Measurements from ENCODE around the gene RNASE8. TPM values are rescaled to one million over a fixed set of nuclear protein-coding genes. Genes with fewer than 3 reads are reported as not detected.

Gene RNASE8
- total and polyA plus RNA-seq, 10 of the 15 experiments (the other 5 are each of a cell fraction or from before 2014, with no cell fraction given) = not detected

- DNase-seq (ENCODE audit: low read depth, low spot score) = no peak
- no peak overlapping the region for H2AFZ ChIP-seq (ENCODE audit: control insufficient read depth, low read depth, low read length)
- no peak overlapping the region for H3K4me3 ChIP-seq
- H3K9me3 ChIP-seq (replicated peaks; ENCODE audit: control insufficient read depth, insufficient read depth, low read length) = no peaks in the 10 kb centered on the region
- no peak overlapping the region for H3K4me2 ChIP-seq (ENCODE audit: control insufficient read depth, insufficient read depth)
- H3K4me1 ChIP-seq (ENCODE audit: control insufficient read depth, insufficient read depth, low read length) = peaks cover 4% of the 10 kb centered on the region
- ChIA-PET SMC1A (ENCODE audit: uncharacterized antibody, unreplicated experiment) (no interaction called here), CTCF (no interaction called here), POLR2A (no interaction called here), RAD21 (ENCODE audit: unreplicated experiment) (no interaction called here)
- no peak overlapping the region for H3K27ac ChIP-seq (ENCODE audit: control insufficient read depth, insufficient read depth)
- H3K79me2 ChIP-seq (ENCODE audit: control insufficient read depth, insufficient read depth, low read length) = no peaks in the 10 kb centered on the region
- intact Hi-C loops (cut with micrococcal nuclease; ENCODE audit: unreplicated experiment) (no loop called here), in situ Hi-C loops (cut with MboI) (no loop called here)
- H3K9ac ChIP-seq (ENCODE audit: control insufficient read depth, insufficient read depth, low read length) = no peak overlapping the region
- no peak for FAIRE-seq
- no peak for ATAC-seq
- H4K20me1 ChIP-seq (ENCODE audit: control insufficient read depth, insufficient read depth) = no peaks in the 10 kb centered on the region
- 33% methylated on average over 12 of the region's 12 CpGs for WGBS (ENCODE audit: insufficient coverage, insufficient replicate concordance, low lambda C conversion rate, missing lambda C conversion rate)
- BruUV-seq (replicated peaks) = no TSS peak
- H3K36me3 ChIP-seq (ENCODE audit: control insufficient read depth in 2 of 2, insufficient read depth in 2 of 2, low read length in 1 of 2) = no peaks in the 10 kb centered on the region
- H3K27me3 ChIP-seq (replicated peaks in 1 of 2; ENCODE audit: control insufficient read depth in 2 of 2, insufficient read depth in 2 of 2, low read length in 1 of 2) = peaks cover 2 to 12% of the 10 kb centered on the region in 2 experiments; a peak in 3 of 4 replicates
- TF ChIP-seq, protein P1, sequence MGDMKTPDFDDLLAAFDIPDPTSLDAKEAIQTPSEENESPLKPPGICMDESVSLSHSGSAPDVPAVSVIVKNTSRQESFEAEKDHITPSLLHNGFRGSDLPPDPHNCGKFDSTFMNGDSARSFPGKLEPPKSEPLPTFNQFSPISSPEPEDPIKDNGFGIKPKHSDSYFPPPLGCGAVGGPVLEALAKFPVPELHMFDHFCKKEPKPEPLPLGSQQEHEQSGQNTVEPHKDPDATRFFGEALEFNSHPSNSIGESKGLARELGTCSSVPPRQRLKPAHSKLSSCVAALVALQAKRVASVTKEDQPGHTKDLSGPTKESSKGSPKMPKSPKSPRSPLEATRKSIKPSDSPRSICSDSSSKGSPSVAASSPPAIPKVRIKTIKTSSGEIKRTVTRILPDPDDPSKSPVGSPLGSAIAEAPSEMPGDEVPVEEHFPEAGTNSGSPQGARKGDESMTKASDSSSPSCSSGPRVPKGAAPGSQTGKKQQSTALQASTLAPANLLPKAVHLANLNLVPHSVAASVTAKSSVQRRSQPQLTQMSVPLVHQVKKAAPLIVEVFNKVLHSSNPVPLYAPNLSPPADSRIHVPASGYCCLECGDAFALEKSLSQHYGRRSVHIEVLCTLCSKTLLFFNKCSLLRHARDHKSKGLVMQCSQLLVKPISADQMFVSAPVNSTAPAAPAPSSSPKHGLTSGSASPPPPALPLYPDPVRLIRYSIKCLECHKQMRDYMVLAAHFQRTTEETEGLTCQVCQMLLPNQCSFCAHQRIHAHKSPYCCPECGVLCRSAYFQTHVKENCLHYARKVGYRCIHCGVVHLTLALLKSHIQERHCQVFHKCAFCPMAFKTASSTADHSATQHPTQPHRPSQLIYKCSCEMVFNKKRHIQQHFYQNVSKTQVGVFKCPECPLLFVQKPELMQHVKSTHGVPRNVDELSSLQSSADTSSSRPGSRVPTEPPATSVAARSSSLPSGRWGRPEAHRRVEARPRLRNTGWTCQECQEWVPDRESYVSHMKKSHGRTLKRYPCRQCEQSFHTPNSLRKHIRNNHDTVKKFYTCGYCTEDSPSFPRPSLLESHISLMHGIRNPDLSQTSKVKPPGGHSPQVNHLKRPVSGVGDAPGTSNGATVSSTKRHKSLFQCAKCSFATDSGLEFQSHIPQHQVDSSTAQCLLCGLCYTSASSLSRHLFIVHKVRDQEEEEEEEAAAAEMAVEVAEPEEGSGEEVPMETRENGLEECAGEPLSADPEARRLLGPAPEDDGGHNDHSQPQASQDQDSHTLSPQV (IDR thresholded peaks at IDR 0.05) = no peak
- TF ChIP-seq, protein P2, sequence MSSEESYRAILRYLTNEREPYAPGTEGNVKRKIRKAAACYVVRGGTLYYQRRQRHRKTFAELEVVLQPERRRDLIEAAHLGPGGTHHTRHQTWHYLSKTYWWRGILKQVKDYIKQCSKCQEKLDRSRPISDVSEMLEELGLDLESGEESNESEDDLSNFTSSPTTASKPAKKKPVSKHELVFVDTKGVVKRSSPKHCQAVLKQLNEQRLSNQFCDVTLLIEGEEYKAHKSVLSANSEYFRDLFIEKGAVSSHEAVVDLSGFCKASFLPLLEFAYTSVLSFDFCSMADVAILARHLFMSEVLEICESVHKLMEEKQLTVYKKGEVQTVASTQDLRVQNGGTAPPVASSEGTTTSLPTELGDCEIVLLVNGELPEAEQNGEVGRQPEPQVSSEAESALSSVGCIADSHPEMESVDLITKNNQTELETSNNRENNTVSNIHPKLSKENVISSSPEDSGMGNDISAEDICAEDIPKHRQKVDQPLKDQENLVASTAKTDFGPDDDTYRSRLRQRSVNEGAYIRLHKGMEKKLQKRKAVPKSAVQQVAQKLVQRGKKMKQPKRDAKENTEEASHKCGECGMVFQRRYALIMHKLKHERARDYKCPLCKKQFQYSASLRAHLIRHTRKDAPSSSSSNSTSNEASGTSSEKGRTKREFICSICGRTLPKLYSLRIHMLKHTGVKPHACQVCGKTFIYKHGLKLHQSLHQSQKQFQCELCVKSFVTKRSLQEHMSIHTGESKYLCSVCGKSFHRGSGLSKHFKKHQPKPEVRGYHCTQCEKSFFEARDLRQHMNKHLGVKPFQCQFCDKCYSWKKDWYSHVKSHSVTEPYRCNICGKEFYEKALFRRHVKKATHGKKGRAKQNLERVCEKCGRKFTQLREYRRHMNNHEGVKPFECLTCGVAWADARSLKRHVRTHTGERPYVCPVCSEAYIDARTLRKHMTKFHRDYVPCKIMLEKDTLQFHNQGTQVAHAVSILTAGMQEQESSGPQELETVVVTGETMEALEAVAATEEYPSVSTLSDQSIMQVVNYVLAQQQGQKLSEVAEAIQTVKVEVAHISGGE (CRISPR knock-in tag; IDR thresholded peaks at IDR 0.05) = no peak
- TF ChIP-seq, protein P3, sequence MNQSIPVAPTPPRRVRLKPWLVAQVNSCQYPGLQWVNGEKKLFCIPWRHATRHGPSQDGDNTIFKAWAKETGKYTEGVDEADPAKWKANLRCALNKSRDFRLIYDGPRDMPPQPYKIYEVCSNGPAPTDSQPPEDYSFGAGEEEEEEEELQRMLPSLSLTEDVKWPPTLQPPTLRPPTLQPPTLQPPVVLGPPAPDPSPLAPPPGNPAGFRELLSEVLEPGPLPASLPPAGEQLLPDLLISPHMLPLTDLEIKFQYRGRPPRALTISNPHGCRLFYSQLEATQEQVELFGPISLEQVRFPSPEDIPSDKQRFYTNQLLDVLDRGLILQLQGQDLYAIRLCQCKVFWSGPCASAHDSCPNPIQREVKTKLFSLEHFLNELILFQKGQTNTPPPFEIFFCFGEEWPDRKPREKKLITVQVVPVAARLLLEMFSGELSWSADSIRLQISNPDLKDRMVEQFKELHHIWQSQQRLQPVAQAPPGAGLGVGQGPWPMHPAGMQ (IDR thresholded peaks at IDR 0.05; ENCODE audit: borderline replicate concordance) = no peak
- no peak for TF ChIP-seq PBX3 (IDR thresholded peaks at IDR 0.05; ENCODE audit: insufficient replicate concordance, low read depth, low read length)
- no peak for TF ChIP-seq SIN3A (IDR thresholded peaks at IDR 0.05; ENCODE audit: low read depth, low read length)
- no peak for TF ChIP-seq ZNF274 (IDR thresholded peaks at IDR 0.05; ENCODE audit: insufficient read depth, insufficient read length)
- TF ChIP-seq, protein P4, sequence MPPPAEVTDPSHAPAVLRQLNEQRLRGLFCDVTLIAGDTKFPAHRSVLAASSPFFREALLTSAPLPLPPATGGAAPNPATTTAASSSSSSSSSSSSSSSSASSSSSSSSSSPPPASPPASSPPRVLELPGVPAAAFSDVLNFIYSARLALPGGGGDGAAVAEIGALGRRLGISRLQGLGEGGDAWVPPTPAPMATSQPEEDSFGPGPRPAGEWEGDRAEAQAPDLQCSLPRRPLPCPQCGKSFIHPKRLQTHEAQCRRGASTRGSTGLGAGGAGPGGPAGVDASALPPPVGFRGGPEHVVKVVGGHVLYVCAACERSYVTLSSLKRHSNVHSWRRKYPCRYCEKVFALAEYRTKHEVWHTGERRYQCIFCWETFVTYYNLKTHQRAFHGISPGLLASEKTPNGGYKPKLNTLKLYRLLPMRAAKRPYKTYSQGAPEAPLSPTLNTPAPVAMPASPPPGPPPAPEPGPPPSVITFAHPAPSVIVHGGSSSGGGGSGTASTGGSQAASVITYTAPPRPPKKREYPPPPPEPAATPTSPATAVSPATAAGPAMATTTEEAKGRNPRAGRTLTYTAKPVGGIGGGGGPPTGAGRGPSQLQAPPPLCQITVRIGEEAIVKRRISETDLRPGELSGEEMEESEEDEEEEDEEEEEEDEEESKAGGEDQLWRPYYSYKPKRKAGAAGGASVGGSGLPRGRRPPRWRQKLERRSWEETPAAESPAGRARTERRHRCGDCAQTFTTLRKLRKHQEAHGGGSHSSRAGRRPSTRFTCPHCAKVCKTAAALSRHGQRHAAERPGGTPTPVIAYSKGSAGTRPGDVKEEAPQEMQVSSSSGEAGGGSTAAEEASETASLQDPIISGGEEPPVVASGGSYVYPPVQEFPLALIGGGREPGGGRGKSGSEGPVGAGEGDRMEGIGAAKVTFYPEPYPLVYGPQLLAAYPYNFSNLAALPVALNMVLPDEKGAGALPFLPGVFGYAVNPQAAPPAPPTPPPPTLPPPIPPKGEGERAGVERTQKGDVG (CRISPR knock-in tag; IDR thresholded peaks at IDR 0.05) = no peak
- no peak for TF ChIP-seq EGR1 (IDR thresholded peaks at IDR 0.05; ENCODE audit: borderline replicate concordance in 1 of 2, low read depth in 2 of 2, low read length in 2 of 2)
- no peak for TF ChIP-seq ZNF207 (IDR thresholded peaks at IDR 0.05; ENCODE audit: borderline replicate concordance)
- no peak for TF ChIP-seq NBN (IDR thresholded peaks at IDR 0.05)
- no peak for TF ChIP-seq ASH2L (IDR thresholded peaks at IDR 0.05; ENCODE audit: borderline replicate concordance, low read depth)
Observed at GRCh38 chr14:21030531-21030930, 27.1 kb upstream of the RNASE8 start.

Measured in GM12878 (cell line).